GM12892 (cell line): ENCODE results near the gene SPRN.

ENCODE experiments used
- DNase-seq: peaks from one replicate; pipeline ENCODE4 v3.0.0; 2011; ENCODE audit not compliant: insufficient read length
- FAIRE-seq: peaks from 2 replicates; lab custom pipeline; 2011; peaks lifted over from hg19 to GRCh38; lab: Jason Lieb, UNC
- POLR2A ChIP-seq: IDR thresholded peaks from 2 replicates; pipeline ENCODE4 v1.6.1; 2011; ENCODE audit warnings: low read depth, low read length, control low read depth
- POLR2AphosphoS5 ChIP-seq: IDR thresholded peaks from 2 replicates; pipeline ENCODE4 v1.6.1; 2011; ENCODE audit warnings: low read depth, low read length, control low read depth
- TAF1 ChIP-seq: IDR thresholded peaks from 2 replicates; pipeline ENCODE4 v1.6.1; 2011; ENCODE audit warnings: low read depth, mild to moderate bottlenecking, control low read depth, low read length, borderline replicate concordance

The SPRN gene

GRCh38 chr10:133455196-133455595, 30.8 kb upstream of the SPRN start:
- TF ChIP-seq POLR2AphosphoS5 = no peak
- TF ChIP-seq POLR2A = no peak
- no peak for TF ChIP-seq TAF1
- DNase-seq = no peak
- no peak for FAIRE-seq

- no peak for DNase-seq
- TF ChIP-seq TAF1 (no peak), POLR2AphosphoS5 (no peak), POLR2A (no peak)
- no peak for FAIRE-seq
These were observed 29.9 kb upstream of the SPRN start for GRCh38 chr10:133454204-133454893.

GRCh38 chr10:133453516-133454203, 29.2 kb upstream of the SPRN start, which contains the start of gene SCART1:
Gene SCART1 (plus strand): TSS chr10:133453945. CDS start chr10:133453998, 53 bp downstream.
- TF ChIP-seq POLR2A = no peak
- TF ChIP-seq POLR2AphosphoS5 = no peak
- TF ChIP-seq TAF1 = no peak
- FAIRE-seq = peak; percentile 42
- no peak for DNase-seq

- no peak for TF ChIP-seq TAF1
- no peak for TF ChIP-seq POLR2AphosphoS5
- no peak for TF ChIP-seq POLR2A
- FAIRE-seq = no peak
- no peak for DNase-seq
These were observed 28.0 kb upstream of the SPRN start for GRCh38 chr10:133452453-133452852.

GRCh38 chr10:133451346-133451745, 26.9 kb upstream of the SPRN start:
- no peak for TF ChIP-seq POLR2A
- no peak for TF ChIP-seq TAF1
- TF ChIP-seq POLR2AphosphoS5 = no peak
- FAIRE-seq (no peak), DNase-seq (no peak)

GRCh38 chr10:133448120-133448519, 23.7 kb upstream of the SPRN start:
- TF ChIP-seq POLR2A (no peak), POLR2AphosphoS5 (no peak), TAF1 (no peak)
- DNase-seq = no peak
- FAIRE-seq = no peak

- TF ChIP-seq POLR2AphosphoS5 = no peak
- TF ChIP-seq POLR2A = no peak
- TF ChIP-seq TAF1 = no peak
- DNase-seq (no peak), FAIRE-seq (no peak)
These were observed 22.6 kb upstream of the SPRN start for GRCh38 chr10:133446979-133447378.

- FAIRE-seq = no peak
- peak; percentile 32 for DNase-seq
- TF ChIP-seq TAF1 = no peak
- no peak for TF ChIP-seq POLR2A
- no peak for TF ChIP-seq POLR2AphosphoS5
These were observed 21.6 kb upstream of the SPRN start for GRCh38 chr10:133445751-133446708.

- TF ChIP-seq POLR2AphosphoS5 (no peak), POLR2A (no peak), TAF1 (no peak)
- FAIRE-seq (no peak), DNase-seq (peak; percentile 14)
These were observed 20.9 kb upstream of the SPRN start for GRCh38 chr10:133445268-133445732.

GRCh38 chr10:133444342-133445267, 20.2 kb upstream of the SPRN start:
- FAIRE-seq (no peak), DNase-seq (no peak)
- no peak for TF ChIP-seq POLR2AphosphoS5
- TF ChIP-seq POLR2A = no peak
- no peak for TF ChIP-seq TAF1
